IPS DF 4.7 (cell line): ENCODE measurements around the gene SPTBN1.

ENCODE experiments used
- DNase-seq: peaks from one replicate; pipeline ENCODE4 v3.0.0-alpha.2; 2013; ENCODE audit warnings: low spot score; ENCODE audit errors: extremely low read depth

Gene SPTBN1

DNA sequence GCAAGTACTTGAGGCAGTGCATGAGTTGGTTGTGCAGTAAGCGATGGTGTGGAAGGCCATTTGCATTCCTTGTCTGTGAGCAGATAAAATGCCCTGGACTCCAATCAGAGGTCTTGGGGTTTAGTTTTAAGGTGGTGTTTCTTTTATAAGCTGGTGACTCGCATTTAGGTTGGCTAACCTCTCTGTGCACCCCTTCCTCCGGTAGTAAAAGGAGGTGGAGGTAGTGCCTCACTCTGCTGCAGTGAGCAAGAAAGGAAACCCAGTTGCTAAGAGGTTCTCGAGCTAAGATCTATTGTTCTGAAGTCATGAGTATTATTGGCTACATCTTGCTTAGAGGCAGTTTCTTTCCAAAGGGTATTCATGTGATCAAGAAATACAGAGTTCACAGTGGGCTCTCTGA is 193.1 kb downstream of the SPTBN1 start:
- DNase-seq: no peak

DNA sequence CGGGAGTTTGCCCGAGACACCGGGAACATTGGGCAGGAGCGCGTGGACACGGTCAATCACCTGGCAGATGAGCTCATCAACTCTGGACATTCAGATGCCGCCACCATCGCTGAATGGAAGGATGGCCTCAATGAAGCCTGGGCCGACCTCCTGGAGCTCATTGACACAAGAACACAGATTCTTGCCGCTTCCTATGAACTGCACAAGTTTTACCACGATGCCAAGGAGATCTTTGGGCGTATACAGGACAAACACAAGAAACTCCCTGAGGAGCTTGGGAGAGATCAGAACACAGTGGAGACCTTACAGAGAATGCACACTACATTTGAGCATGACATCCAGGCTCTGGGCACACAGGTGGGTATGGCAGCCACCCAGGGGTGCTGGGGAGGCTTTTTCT is 193.5 kb downstream of the SPTBN1 start:
- DNase-seq: no peak

DNA sequence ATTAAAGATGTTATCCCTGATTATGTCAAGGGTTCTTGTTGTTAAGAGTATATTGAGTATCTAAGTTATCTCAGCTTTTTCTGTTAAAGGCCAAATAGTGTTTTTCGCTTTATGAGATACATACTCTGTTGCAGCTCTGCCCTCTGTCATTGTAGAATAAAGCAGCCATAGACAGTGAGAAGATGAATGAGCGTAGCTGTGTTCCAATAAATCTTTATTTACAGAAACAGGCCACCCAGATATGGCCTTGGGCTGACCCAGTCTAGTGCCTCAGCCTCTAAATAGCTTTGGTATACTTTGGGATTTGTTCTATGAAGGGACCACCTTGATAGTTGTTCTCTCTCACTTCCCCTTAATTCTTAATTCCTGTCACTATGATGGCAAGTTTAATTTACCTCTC is 194.5 kb downstream of the SPTBN1 start:
- no peak for DNase-seq

DNA sequence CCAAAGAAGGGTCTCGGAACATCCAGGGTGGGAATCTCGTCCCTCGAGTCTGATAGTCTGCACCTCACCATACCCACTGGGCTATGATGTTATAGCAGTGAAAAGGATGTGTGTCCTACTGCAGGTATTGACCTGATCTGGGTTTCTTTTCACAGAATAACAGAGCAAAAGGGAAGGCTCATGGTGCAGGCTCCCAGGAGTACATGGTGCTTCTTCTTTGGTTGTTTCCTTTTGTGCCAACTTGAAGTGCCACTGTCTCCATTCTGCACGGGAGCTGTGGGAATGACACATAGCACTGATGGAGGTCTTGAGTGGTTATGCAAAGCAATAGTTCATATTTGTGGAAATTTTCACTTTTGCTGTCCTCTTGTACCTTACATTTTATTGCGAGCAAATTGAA is 195.2 kb downstream of the SPTBN1 start:
- no peak for DNase-seq

DNA sequence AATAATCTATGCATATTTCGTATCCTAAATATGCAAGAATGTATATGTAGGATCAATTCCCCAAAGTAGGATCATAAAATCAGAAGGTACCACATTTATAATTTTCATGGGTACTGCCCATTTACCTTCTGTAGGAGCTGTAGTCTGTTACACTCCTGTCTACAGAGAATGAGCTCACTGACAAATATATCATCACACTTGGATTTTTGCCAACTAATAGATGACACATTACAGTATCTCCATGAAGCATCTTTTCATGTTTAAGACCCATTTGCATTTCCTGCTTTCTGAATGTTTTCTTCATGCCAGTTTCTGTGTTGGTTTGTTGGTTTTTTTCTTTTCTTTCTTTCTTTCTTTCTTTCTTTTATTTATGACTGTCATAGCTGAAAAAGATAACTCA is 196.4 kb downstream of the SPTBN1 start:
- no peak for DNase-seq

DNA sequence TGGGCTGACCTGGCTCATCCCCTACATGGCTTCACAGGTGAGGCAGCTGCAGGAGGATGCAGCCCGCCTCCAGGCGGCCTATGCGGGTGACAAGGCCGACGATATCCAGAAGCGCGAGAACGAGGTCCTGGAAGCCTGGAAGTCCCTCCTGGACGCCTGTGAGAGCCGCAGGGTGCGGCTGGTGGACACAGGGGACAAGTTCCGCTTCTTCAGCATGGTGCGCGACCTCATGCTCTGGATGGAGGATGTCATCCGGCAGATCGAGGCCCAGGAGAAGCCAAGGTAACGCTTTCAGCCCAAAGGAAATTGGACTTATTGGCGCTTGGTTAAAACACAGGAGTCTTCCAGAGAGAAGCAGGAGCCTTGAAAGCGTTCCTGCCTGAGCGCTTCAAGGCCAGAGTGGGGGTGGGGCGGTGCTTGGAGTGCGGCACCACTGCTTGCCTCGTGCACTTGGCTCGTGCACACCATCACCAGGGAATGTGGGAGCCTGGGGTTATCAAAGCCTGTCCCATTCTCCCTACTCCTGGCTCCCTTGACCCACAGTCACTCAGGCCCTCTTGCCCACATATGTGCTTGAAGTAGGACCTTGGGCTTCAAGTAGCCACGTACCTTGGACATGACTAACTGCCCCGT is 197.6 kb downstream of the SPTBN1 start:
- DNase-seq: no peak

DNA sequence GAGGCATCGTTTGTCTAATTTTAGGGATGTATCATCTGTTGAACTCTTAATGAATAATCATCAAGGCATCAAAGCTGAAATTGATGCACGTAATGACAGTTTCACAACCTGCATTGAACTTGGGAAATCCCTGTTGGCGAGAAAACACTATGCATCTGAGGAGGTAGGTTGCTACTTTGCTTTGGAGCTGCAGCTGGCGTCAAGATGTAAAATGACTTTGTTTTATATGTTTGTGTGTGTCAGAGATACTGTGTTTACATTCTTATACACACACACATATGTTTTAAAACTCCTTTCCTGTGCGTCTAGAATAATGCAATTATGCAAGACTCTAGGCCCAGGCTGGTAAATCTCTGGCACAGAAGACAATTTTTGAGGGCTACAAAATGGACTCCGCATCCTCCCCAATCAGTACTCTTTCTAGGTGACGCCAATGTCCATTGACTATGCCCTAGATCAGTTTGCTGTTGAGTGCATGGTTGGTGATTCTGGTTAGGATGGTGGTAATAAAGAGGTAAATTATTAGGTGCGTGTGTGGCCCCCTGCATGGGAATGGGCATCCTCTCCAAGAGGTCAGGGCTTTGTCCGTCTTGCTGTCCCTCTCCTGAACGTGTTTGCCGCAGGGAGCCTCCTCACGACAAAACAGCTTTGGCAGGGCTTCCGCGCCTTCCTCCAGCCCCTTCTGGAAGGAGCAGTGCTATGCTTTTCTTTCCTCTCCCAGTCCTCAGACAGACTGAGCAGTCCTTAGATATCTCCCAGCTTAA is 199.1 kb downstream of the SPTBN1 start:
- DNase-seq: no peak

DNA sequence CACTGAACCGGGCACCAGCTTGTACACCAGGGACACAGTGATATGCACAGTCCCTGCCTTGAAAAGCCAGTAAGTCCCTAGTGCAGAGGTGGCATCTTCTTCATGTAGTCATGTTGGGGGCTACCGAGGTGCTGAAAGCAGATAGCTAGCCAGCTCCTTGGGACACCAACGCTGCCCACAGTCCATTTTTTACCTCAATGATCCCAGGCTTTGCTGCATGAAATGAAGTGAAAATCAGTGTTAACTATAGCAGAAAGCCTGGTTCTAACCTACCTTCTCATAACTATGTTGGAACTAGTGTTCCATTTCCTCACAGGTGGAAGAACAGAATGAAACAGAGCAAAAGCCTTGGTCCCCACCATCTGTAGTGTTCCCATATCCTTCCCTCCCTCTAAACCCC is 200.7 kb downstream of the SPTBN1 start:
- DNase-seq: no peak

DNA sequence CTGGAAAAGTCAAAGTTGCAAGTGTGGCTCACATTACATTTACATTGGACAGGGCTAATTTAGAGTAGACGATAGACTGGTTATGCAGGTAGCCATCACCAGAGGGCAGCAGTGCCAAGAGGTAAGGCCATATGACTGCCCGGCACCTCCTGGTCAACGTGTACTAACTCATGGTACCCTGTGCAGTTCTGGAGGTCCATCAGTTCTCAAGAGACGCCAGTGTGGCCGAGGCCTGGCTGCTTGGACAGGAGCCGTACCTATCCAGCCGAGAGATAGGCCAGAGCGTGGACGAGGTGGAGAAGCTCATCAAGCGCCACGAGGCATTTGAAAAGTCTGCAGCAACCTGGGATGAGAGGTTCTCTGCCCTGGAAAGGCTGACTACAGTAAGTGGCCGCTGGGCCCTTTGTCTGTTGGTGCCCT is 201.5 kb downstream of the SPTBN1 start:
- DNase-seq: peak; percentile 33

DNA sequence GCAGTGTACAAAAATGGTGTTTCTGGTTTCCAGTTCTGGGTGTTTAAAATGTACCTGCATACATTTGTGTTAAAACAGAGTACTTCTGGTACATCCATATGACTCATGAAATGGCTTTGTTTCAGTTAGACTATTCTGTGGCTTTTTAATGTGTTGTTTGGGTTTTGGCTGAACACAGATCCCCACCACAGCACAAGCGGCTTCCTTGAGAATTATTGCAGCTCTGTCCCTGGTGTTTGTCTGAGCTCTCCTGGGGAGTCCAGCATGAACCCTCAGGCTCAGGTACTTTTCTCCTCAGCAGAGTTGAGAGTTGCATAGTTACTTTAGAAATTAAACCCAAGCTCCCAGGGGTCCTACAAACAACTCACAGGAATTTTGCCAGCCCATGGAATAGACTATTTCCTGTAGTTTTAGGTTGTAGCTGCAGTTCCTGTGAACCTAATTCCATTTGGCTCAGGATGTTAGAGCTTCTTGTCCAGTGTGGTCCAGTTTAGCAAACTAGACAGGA is 202.5 kb downstream of the SPTBN1 start:
- DNase-seq: no peak

DNA sequence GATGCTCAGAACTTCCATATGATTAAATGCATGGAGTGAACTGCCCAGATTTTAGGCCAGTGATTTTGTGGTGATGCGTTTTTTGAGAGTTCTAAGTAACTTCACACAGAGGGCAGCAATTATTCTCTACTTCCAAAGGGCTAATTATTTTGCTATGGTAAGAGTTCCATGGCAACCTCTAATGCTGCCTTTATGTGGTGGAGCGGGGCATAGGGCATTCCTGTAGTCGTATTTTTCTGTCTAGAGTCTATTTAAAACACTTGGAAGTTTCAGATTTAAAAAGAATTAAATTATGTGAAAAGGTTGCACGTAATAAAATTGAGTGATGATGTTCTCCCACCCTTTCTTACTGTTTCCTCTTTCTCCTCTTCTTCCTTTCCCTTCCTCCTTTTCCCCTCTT is 203.4 kb downstream of the SPTBN1 start:
- no peak for DNase-seq

DNA sequence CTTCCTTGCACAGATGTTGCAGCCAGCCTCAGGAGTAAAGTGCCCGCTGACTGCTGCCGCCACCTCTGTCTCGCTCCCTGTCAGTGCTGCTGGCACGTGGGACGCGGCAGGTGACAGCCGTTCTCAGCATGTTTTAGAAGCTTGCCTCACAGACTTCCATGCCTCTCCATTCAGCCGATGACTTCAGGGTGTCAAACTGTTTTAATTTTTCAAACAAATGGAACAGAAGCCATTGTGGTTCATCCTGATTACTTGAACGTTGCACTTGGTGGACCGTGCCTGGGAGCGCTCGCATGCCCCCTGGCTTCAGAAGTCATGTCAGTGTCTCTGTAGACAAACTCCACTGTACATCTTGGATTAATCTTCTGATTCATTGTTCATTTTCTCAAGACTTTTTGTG is 204.6 kb downstream of the SPTBN1 start:
- no peak for DNase-seq

DNA sequence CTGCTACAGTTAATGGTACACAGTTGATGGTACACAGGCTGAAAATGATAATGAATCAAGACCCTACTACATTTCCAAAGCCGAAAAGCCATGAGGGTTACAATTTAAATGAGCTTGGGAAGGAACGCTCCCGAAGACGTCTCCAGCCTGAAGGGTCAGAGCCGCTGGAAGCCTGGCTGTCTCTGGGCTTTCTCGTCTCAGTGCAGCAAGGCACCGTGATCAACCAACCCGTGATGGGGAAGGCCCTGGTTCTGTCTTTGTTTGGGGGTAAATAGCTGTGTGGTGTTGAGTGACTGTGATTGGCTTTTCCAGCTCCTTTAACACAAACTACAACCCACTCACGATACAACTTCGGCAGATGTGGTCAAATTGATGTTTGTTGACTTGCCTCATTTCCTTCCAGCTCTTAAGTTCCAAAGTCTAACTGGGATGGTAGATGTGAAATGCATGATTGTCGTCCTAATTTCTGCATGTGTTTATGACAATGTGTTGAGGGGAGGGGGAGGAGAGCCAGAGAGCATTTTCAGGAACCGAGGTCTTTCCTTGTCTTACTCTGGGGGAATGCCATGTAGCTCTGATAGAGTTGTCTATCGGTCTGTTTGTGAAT is 207.4 kb downstream of the SPTBN1 start:
- no peak for DNase-seq

DNA sequence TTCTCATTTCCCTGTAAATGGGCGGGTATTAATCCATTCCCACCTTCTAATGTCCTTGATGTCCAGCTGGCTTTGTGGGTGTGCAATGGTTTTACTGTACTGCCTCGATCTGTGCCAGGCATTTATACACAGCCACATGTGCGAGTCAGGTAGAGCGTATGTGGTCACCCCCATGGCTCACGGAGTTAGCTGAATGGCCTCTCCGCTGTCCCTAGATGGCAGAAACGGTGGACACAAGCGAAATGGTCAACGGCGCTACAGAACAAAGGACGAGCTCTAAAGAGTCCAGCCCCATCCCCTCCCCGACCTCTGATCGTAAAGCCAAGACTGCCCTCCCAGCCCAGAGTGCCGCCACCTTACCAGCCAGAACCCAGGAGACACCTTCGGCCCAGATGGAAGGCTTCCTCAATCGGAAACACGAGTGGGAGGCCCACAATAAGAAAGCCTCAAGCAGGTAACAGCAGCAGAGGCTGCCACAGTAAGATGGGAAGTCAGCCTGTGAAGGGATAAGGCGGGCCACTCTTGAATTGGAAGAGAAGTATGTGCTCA is 208.2 kb downstream of the SPTBN1 start:
- DNase-seq: no peak

DNA sequence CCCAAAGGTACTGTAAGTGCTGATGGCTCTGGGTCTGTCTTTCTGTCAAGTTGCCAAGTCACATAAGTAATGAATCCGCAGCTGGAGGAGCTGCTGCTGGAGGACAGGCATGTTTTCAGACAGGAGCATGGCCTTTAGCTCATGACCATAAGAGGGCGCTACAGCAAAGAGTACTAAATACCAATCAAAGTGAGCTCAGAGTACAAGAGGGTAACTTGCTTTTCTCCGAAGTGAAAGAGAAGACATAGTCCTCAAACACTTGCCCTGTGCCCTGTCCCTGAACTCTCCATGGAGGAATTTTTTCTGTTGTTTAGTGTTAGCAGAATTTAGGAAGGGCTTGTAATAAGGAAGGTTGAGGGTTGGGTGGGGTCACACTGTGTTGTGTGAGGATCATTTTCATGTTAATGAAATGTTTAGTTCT is 209.3 kb downstream of the SPTBN1 start:
- peak; percentile 84 for DNase-seq

DNA sequence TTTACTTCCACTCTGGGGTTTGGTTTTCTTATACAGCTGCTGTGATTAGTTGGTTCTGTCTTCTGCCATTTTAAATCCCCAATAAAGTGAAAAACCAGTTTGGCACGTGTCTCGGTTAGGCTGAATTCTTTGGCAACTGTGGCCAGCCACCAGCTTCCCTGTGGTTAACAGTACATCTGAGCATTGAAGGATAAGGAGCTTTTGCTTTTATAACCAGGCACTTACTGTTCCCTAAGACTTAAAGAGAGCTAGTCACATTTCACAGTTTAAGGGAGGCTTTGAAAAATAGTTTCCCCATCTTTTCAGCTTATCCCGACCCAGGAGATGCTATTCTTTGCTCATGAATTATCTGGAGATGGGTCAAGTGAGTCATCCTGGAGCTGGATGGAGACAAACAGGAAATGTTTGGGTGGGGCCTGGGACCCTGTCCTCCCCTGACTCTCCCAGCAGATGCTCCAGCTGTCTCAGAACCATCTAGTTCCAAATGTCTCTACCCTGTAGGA is 210.1 kb downstream of the SPTBN1 start:
- DNase-seq: no peak

DNA sequence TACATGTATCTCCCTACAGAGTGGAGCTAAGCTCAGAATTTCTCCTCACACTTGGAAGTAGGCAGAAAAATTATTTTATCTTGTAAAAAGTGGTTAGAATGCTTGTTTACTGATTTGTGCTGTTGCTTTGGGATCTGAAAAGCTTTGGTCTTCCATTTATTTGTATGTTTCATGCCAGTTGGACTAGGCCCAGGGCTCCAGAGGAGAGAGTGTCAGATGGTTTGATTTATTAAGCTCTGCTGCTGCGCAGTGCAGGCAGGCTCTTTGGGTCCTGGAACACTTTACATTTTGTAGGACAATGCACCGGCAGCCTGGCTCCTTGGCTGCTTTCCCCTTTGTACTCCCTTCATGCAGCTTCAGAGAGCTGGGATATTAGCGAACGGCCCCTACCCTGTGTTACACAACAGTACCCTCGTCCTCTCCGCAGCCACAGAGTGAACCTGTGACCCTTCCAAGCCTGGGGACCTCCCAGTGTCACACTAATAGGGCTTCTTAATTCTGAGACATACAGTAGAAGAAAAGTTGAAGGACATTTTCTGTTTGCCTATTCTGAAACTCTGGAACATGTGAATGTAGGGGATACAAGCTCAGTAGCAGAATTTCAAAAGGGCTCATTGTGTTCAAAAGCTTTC is 210.6 kb downstream of the SPTBN1 start:
- no peak for DNase-seq

DNA sequence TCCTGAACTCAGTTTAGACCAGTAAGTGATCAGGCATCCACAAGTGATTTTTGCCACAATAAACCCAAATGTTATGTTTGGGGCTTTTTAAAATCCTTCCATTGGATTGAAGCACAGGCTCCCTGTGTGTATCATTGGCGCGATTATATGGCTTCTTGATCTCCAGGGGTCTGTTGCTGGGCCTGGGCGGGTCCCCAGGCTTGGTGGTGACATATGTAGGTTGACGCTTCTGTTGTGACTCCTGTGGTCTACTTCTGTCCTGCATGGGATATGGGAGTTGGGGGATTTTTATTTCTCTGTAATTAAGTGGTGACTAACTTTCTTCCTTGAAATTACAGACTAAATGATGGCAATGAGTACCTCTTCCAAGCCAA is 211.1 kb downstream of the SPTBN1 start:
- DNase-seq: no peak

DNA sequence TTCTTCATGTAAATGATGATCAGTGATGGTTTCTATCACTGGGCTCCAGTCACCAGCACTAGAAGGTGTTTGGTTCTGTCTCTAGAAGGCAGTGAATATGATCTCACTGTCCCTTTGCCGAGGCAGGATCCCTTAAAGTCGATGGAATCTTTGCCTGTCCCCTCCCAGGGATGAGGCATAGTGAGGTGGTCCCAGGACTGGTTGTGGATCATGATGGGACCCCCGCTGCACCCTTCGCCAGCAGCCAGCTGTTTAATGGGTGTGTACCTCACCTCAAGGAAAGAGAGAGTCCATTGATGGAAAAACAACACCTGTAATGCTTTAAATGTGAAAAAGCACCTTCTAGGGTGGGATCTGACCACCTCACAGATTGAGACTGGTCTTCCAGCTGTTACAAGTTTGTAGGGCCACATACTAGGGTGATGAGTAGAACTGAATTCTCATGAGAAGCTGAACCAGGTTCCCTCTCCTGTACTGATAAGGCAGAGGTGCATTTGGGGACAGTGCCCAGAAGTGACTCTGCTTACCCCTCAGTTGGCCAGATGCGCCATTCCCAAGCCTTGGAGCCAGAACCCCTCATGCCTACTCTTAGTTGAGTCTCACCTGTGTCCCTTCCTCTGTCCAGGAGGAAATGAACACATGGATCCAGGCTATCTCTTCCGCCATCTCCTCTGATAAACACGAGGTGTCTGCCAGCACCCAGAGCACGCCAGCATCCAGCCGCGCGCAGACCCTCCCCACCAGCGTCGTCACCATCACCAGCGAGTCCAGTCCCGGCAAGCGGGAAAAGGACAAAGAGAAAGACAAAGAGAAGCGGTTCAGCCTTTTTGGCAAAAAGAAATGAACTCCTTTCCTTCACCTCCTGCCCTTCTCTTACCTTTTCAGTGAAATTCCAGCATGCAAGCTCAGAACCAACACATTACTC is 211.9 kb downstream of the SPTBN1 start:
- no peak for DNase-seq

DNA sequence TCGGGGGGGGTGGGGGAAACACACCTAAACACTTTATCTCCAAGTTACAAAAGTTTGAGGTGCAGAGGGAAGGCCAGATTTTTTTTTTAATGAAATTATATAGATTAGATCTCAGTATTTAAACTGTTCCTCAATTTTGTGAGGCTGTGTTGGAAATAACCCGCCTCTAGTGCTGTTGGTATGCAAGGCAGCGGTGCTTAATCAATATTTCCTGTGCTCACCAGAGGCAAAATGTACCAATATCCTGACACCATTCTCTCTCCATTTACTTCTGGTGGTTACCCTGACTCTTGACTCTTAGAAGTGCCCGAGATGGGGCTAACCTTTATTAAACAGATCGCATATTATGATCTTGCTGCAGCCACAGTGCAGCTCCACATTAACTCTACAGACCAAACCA is 212.6 kb downstream of the SPTBN1 start:
- no peak for DNase-seq
